ENCODE data around the gene CCM2. TPM values are rescaled to one million over a fixed set of nuclear protein-coding genes. Genes with fewer than 3 reads are reported as not detected.
"Not testable (repeated sequence)": the region's sequence is repeated elsewhere in the genome, so short reads cannot be mapped to it uniquely, and the experiment has no call there.

CCM2 gene
- total RNA-seq, 1 donor from 2014 or later: 36.4 TPM

- no peak for DNase-seq (ENCODE audit: low spot score)
Measured at GRCh38 chr7:45100761-45101480, 100.9 kb downstream of the CCM2 start.

GRCh38 chr7:45101748-45102147 lies 101.7 kb downstream of the CCM2 start:
- DNase-seq (ENCODE audit: low spot score): no peak

- no peak for DNase-seq (ENCODE audit: low spot score)
Measured at GRCh38 chr7:45102785-45103712, 103.0 kb downstream of the CCM2 start.

- no peak for DNase-seq (ENCODE audit: low spot score)
Measured at GRCh38 chr7:45103958-45104843, 104.2 kb downstream of the CCM2 start.

- DNase-seq (ENCODE audit: low spot score): no peak
Measured at GRCh38 chr7:45104844-45105587, 105.0 kb downstream of the CCM2 start.

- no peak for DNase-seq (ENCODE audit: low spot score)
Measured at GRCh38 chr7:45105588-45106188, 105.7 kb downstream of the CCM2 start.

GRCh38 chr7:45106820-45107219 lies 106.8 kb downstream of the CCM2 start:
- no peak for DNase-seq (ENCODE audit: low spot score)

- no peak for DNase-seq (ENCODE audit: low spot score)
Measured at GRCh38 chr7:45107356-45107755, 107.4 kb downstream of the CCM2 start.

GRCh38 chr7:45108863-45109262 lies 108.9 kb downstream of the CCM2 start:
- no peak for DNase-seq (ENCODE audit: low spot score)

GRCh38 chr7:45111298-45112223 lies 111.6 kb downstream of the CCM2 start, which contains the start of gene TBRG4:
Gene TBRG4 (minus strand): TSS chr7:45111697. CDS start chr7:45109237, 2,460 bp downstream.
- peak; percentile 95 for DNase-seq (ENCODE audit: low spot score)

GRCh38 chr7:45112648-45113047 lies 112.6 kb downstream of the CCM2 start:
- DNase-seq (ENCODE audit: low spot score): no peak

GRCh38 chr7:45114257-45114656 lies 114.3 kb downstream of the CCM2 start:
- DNase-seq (ENCODE audit: low spot score): not testable (repeated sequence)

- DNase-seq (ENCODE audit: low spot score): no peak
Measured at GRCh38 chr7:45114926-45115325, 114.9 kb downstream of the CCM2 start.

- no peak for DNase-seq (ENCODE audit: low spot score)
Measured at GRCh38 chr7:45116048-45116447, 116.0 kb downstream of the CCM2 start.

GRCh38 chr7:45117582-45117981 lies 117.6 kb downstream of the CCM2 start:
- no peak for DNase-seq (ENCODE audit: low spot score)

- DNase-seq (ENCODE audit: low spot score): no peak
Measured at GRCh38 chr7:45118292-45118691, 118.3 kb downstream of the CCM2 start.

- no peak for DNase-seq (ENCODE audit: low spot score)
Measured at GRCh38 chr7:45118889-45119331, 118.9 kb downstream of the CCM2 start.

GRCh38 chr7:45119550-45119949 lies 119.5 kb downstream of the CCM2 start:
- DNase-seq (ENCODE audit: low spot score): no peak

All from mucosa of gallbladder (tissue), 1 donor.